ENCODE data around the gene PRKCA. TPM values are rescaled to one million over a fixed set of nuclear protein-coding genes. Genes with fewer than 3 reads are reported as not detected.

PRKCA gene
- total RNA-seq, 2 experiments from 2014 or later = 75.1 to 78.5 TPM

DNA sequence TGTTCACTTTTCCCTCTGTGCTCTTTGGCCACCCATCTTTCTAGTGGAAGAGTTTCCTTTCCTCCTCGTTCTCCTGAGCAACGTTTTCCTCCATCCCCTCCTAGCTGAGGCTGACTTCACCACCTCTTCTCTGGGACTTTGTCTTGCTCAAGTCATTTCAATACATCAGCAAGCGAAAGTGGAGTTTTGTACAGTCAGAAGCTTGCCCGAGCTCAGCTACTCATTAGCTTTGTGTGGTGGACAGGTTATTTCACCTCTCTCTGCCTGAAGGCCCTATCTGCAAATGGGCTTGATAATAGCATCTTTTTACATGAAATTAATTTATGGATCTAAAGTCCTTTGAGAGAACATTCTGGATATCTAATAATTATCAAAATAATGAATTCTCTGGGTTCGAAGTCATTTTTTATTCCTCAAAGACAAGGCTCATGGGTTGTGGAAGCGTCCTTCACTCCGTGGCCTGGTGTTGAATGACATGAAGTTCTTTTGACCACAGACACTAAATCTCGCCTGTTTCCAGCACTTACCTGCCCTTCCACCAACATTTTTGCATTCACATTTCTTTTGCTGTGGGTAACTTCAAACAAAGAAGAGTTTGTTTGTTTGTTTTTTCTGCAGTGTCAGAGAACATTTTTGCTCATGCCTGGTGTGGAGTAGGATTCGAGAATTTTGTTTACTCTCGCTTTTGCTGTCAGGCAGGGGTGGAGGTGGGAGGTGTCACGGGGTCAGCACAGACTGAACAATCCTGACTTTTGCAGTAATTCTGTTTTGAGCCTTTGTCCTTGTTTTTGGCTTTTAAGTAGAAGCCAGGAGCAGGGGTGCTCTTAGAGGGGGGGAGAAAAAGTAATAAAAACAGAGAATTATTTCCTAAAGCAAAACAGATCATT is 377.5 kb downstream of the PRKCA start:
- intact Hi-C loops (cut with micrococcal nuclease) = loop anchor here (10.0 kb wide), 2 partner anchors 135 to 245 kb away; no protein-coding TSS in a partner anchor
- Mint-ChIP-seq H3K4me3 (no peak overlapping the region), H3K27me3 (no peaks in the 10 kb centered on the region), H3K27ac (no peak overlapping the region), H3K4me1 (ENCODE audit: low read depth) (peaks cover 32% of the 10 kb centered on the region), H3K9me3 (peaks cover 9% of the 10 kb centered on the region), H3K36me3 (peaks cover 28% of the 10 kb centered on the region)
- no peak for DNase-seq
- ChIA-PET POLR2A (no interaction called here), CTCF (no interaction called here)

DNA sequence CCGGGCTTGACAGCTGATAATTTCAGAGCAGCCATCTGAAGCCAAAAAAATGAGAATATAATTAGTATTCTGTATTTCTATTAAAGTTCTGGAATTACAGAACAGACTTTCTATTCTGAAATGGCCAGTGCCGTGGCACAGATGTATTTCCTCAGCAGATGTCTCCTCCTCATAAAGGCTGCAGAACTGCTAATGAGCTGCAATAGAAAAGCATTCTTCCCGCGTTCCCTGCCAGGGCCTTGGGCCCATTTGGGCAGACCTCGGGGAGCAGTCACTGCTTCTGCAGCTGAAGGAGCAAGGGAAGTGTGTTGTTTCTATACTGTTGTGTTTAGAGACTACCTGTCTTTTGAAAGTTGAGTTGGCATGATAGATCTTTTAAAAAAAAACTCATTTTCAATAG is 379.9 kb downstream of the PRKCA start:
- peaks cover 20% of the 10 kb centered on the region for H3K4me1 Mint-ChIP-seq (ENCODE audit: low read depth)
- CTCF ChIA-PET = no interaction called here
- intact Hi-C loops (cut with micrococcal nuclease) = no loop called here
- peaks cover 9% of the 10 kb centered on the region for H3K9me3 Mint-ChIP-seq
- H3K27me3 Mint-ChIP-seq = no peaks in the 10 kb centered on the region
- H3K4me3 Mint-ChIP-seq = no peak overlapping the region
- H3K36me3 Mint-ChIP-seq = peaks cover 23% of the 10 kb centered on the region
- POLR2A ChIA-PET = no interaction called here
- H3K27ac Mint-ChIP-seq = no peak overlapping the region
- no peak for DNase-seq

DNA sequence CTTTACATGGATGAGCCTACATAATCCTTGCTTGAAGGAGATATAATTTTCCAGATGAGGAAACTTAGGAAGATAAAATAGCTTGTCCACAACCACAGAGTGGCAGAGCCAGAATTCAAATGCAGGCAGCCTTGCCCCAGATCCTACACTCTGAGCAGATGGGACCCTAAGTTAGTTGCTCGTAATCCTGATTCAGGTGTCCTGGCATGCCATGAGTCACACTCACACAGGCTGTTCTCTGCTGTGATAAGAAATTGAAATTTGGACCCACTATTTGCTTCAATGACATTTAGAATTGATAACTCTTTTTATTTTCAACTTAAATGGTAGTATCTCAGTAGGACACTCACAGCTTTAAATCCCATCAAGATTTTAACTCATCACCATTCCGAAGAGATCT is 381.8 kb downstream of the PRKCA start:
- H3K9me3 Mint-ChIP-seq = no peaks in the 10 kb centered on the region
- no peak overlapping the region for H3K27ac Mint-ChIP-seq
- no peaks in the 10 kb centered on the region for H3K27me3 Mint-ChIP-seq
- intact Hi-C loops (cut with micrococcal nuclease) = no loop called here
- POLR2A ChIA-PET = no interaction called here
- CTCF ChIA-PET = no interaction called here
- DNase-seq = no peak
- H3K4me1 Mint-ChIP-seq (ENCODE audit: low read depth) = peaks cover 6% of the 10 kb centered on the region
- peaks cover 26% of the 10 kb centered on the region for H3K36me3 Mint-ChIP-seq
- H3K4me3 Mint-ChIP-seq = no peak overlapping the region

DNA sequence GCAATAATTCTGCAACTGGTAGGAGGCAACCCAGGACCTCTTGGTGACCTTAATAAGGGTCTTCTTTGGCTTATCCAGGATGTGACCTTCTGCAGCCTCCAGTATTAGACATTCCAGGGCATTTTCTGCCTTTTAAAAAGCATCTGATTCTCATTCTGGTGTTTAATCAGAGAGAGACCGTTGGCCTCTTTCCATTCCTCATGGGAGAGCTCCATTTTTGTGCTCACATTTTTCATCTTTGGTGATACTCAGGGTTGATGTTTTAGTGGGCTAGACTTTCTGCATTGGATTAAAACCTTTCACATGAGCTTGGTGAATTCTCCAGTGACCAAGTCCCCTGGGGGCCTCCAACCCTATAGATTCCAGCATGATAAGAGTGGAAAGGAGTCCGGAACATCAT is 382.3 kb downstream of the PRKCA start:
- H3K9me3 Mint-ChIP-seq = no peaks in the 10 kb centered on the region
- intact Hi-C loops (cut with micrococcal nuclease) = no loop called here
- ChIA-PET CTCF (no interaction called here), POLR2A (no interaction called here)
- no peaks in the 10 kb centered on the region for H3K27me3 Mint-ChIP-seq
- no peak overlapping the region for H3K4me3 Mint-ChIP-seq
- H3K36me3 Mint-ChIP-seq = peaks cover 26% of the 10 kb centered on the region
- peaks cover 2% of the 10 kb centered on the region for H3K4me1 Mint-ChIP-seq (ENCODE audit: low read depth)
- no peak for DNase-seq
- no peak overlapping the region for H3K27ac Mint-ChIP-seq

DNA sequence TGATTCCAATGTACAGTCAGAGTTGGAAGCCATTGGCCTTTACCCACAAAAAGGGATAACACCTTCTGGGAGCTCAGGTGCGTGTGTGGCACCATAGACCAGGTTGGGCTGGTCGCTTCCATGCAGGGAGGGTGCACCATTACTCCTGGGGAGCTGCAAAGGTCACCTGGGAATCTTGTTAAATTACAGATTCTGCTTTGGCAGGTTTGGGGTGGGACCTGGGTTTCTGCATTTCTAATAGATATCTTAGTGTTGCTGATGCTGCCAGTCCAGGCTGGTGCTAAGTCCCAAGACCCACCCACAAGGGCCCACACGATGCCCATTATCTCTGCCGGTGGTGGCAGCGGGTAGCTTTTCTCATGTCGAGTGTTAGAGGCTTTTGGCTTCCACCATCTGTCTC is 384.2 kb downstream of the PRKCA start:
- DNase-seq = no peak
- intact Hi-C loops (cut with micrococcal nuclease) = no loop called here
- Mint-ChIP-seq H3K27ac (no peak overlapping the region), H3K9me3 (no peaks in the 10 kb centered on the region), H3K27me3 (no peaks in the 10 kb centered on the region), H3K36me3 (peaks cover 37% of the 10 kb centered on the region), H3K4me3 (no peak overlapping the region), H3K4me1 (ENCODE audit: low read depth) (peaks cover 5% of the 10 kb centered on the region)
- ChIA-PET POLR2A (no interaction called here), CTCF (interaction anchor here (1.0 kb wide), 1 partner anchor 13 kb away, joined by 3 read pairs; no protein-coding TSS in a partner anchor)

DNA sequence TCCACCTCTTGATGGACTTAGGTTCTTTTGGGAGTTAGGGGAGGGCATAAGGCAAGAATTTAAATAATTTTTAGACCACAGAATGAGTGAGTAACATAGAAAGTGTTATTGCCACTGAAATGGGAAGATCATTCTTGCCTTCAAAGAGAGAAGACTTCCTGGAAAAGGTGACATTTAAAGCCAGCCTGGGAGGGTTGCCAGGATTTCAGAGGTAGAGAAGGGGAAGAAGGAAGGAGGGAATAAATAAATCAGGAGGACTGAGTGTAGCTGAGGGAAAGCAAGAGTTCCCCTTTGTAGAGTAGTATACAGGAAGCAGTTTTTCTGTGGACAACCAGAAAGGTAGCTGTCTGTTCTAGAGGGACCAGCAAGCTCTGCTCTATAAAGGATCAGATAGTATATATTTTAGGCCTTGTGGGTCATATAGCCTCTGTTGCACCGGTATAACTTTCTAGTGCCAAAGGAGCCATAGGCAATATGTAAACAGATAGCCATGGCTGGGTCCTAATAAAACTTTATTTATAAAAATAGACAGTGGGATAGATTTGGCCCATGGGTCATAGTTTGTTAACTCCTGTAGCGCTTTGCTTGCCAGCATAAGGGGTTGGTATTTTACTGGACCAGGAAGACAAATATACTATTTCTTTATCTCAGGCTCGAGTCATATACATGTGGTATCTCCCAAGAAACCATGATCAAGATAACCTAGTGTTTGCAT is 385.3 kb downstream of the PRKCA start:
- no peak overlapping the region for H3K27ac Mint-ChIP-seq
- POLR2A ChIA-PET = no interaction called here

DNA sequence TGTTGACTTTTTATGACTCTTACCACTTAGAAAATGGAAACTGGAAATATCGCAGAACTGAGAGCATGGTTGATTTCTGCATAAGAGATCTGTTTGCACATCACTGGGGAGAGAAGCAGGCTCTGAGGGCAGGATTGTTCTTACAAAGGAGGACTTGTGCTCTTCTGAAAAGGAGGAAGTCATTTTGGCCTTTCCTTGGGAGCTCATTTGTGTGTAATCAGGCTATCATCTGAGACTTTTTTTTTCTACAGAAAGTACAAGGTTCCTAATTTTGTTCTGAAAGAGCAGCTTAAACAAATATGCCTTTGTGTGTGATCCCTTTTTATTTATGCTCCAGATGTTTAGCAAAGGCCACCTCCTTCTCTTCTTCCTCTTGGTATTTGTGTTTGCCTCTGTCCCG is 386.8 kb downstream of the PRKCA start:
- Mint-ChIP-seq H3K4me1 (ENCODE audit: low read depth) (peaks cover 6% of the 10 kb centered on the region), H3K27me3 (no peaks in the 10 kb centered on the region), H3K27ac (no peak overlapping the region), H3K36me3 (peaks cover 60% of the 10 kb centered on the region), H3K9me3 (no peaks in the 10 kb centered on the region), H3K4me3 (no peak overlapping the region)
- intact Hi-C loops (cut with micrococcal nuclease) = no loop called here
- ChIA-PET POLR2A (no interaction called here), CTCF (no interaction called here)
- DNase-seq = no peak

More for the DNA sequence above, 385.3 kb downstream of the PRKCA start:
- peaks cover 6% of the 10 kb centered on the region for H3K4me1 Mint-ChIP-seq (ENCODE audit: low read depth)
- no peak overlapping the region for H3K4me3 Mint-ChIP-seq
- intact Hi-C loops (cut with micrococcal nuclease) = no loop called here
- H3K27me3 Mint-ChIP-seq = no peaks in the 10 kb centered on the region
- CTCF ChIA-PET = interaction anchor here (1.0 kb wide), 1 partner anchor 14 kb away, joined by 3 read pairs; no protein-coding TSS in a partner anchor
- no peak for DNase-seq
- peaks cover 48% of the 10 kb centered on the region for H3K36me3 Mint-ChIP-seq
- H3K9me3 Mint-ChIP-seq = no peaks in the 10 kb centered on the region

DNA sequence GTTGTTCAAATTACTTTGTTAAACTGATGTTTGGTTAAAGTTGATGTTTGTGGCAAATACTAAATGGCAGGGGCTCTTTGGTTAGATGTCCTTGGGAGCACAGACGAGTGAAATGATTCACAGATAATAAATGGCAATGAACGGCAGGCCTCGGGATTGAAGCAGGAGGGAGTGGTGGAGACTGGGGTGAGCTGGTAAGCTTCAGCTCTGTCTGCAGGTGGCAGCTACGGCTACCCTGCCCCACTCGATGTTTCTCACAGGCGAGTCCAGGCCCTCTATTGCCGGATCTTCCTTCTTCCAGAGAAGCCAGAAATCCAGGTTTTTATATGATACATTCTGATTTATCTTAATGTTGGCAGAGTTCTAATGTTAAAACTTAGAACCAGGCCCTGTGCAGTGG is 387.8 kb downstream of the PRKCA start:
- peaks cover 65% of the 10 kb centered on the region for H3K36me3 Mint-ChIP-seq
- H3K4me1 Mint-ChIP-seq (ENCODE audit: low read depth) = peaks cover 13% of the 10 kb centered on the region
- no peak for DNase-seq
- no peaks in the 10 kb centered on the region for H3K9me3 Mint-ChIP-seq
- H3K4me3 Mint-ChIP-seq = no peak overlapping the region
- ChIA-PET POLR2A (no interaction called here), CTCF (no interaction called here)
- no peaks in the 10 kb centered on the region for H3K27me3 Mint-ChIP-seq
- H3K27ac Mint-ChIP-seq = no peak overlapping the region
- intact Hi-C loops (cut with micrococcal nuclease) = no loop called here

DNA sequence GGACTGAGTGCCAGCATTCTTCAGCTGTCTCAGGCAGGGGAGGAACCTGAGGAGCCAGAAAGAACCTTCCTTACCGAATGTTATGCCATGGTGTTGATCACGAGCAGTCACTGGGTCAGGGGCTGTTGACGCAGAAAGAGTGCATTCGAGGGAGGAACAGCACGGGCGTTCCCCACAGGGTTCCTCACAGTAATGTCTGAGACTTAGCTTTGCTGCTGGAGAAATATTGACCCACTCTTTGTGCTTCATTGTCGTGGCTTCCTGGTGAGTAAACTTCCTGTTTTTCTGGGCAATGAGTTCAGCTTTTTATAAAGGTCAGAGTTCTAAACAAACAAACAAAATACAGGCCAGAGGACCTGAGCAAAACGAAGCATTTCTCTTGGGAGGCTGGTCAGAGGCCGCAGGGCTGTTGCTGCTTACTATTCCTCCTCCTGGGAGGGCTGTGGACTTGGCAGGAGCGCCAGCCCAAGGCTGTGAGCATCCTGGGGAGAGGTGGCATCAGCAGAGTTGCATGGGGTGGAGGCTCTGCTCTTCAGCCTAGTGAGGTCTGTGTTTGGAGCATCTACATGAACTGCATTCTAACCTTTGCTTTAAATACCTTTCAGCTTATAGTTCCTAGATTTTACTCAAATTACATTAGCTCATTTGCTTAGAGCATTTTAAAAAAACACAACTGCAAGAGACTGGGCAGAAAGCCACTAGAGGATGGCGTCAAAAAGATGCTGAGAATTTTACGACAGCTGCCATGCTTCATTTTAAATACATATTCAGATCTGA is 389.4 kb downstream of the PRKCA start:
- H3K27ac Mint-ChIP-seq = peak overlapping the region; percentile 8
- ChIA-PET POLR2A (no interaction called here), CTCF (interaction anchor here (1.1 kb wide), 1 partner anchor 436 kb away, joined by 3 read pairs; no protein-coding TSS in a partner anchor)
- DNase-seq = no peak
- peaks cover under 1% of the 10 kb centered on the region for H3K9me3 Mint-ChIP-seq
- no peak overlapping the region for H3K4me3 Mint-ChIP-seq
- no peaks in the 10 kb centered on the region for H3K27me3 Mint-ChIP-seq
- H3K4me1 Mint-ChIP-seq (ENCODE audit: low read depth) = peaks cover 14% of the 10 kb centered on the region
- H3K36me3 Mint-ChIP-seq = peaks cover 81% of the 10 kb centered on the region
- intact Hi-C loops (cut with micrococcal nuclease) = no loop called here

DNA sequence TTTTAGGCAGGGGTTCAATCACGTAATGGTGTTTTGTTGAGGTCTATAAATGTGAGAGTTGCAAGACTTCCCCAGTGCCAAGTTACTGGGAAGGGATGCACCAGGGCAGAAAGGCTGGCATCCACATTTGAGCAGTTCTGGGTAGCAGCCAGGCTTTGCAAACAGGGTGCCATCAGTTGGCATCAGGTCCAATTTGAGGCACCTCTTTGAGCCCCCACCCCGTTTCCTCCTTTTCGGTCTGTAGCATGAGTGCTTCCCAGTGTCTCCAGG is 389.9 kb downstream of the PRKCA start:
- Mint-ChIP-seq H3K27me3 (no peaks in the 10 kb centered on the region), H3K4me3 (no peak overlapping the region), H3K9me3 (peaks cover 4% of the 10 kb centered on the region), H3K36me3 (peaks cover 83% of the 10 kb centered on the region), H3K4me1 (ENCODE audit: low read depth) (peaks cover 14% of the 10 kb centered on the region), H3K27ac (no peak overlapping the region)
- DNase-seq = no peak
- ChIA-PET CTCF (interaction anchor here (1.1 kb wide), 1 partner anchor 437 kb away, joined by 3 read pairs; no protein-coding TSS in a partner anchor), POLR2A (no interaction called here)
- intact Hi-C loops (cut with micrococcal nuclease) = no loop called here

DNA sequence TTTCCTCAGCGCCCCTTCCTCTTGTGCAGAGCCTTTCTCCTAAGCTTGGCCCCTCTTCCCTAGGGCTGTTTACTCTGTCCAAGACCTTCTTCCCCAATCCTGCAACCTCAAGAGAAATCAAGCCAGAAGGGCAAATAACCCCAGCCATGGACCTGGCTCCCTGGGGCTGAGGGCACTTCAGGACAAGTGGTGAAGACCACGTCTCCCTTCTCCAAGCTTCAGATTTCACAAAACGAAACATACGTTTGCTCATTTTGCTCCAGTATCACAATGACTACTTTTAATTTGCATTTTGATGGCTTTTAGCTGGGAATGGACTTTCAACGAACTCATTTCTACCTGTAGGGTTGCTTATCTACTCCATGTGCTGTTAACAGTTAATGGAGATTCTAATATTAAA is 392.7 kb downstream of the PRKCA start:
- DNase-seq = no peak
- ChIA-PET CTCF (no interaction called here), POLR2A (no interaction called here)
- no peaks in the 10 kb centered on the region for H3K27me3 Mint-ChIP-seq
- intact Hi-C loops (cut with micrococcal nuclease) = no loop called here
- peaks cover 76% of the 10 kb centered on the region for H3K36me3 Mint-ChIP-seq
- H3K27ac Mint-ChIP-seq = peak overlapping the region; percentile 58
- H3K4me1 Mint-ChIP-seq (ENCODE audit: low read depth) = peaks cover 20% of the 10 kb centered on the region
- peaks cover 14% of the 10 kb centered on the region for H3K9me3 Mint-ChIP-seq
- no peak overlapping the region for H3K4me3 Mint-ChIP-seq

DNA sequence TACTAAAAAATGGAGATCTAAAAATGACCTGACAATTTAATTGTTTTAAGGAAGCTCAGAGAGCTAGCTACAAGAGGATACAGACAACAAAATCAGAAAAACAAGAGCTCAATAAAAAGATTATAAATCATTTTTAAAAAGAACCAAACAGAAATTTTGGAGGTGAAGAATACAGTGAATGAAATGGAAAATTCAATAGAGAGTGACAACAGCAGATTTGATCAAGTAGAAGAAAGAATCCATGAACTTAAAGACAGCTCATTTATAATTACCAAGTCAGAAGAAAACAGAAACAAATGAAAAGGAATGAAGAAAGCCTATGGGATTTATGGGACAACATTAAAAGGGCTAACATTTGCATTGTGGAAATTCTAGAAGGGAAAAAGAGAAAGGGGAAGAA is 395.9 kb downstream of the PRKCA start:
- Mint-ChIP-seq H3K9me3 (peaks cover 14% of the 10 kb centered on the region), H3K27ac (no peak overlapping the region), H3K4me1 (ENCODE audit: low read depth) (peaks cover 26% of the 10 kb centered on the region), H3K36me3 (peaks cover 62% of the 10 kb centered on the region), H3K27me3 (no peaks in the 10 kb centered on the region), H3K4me3 (no peak overlapping the region)
- CTCF ChIA-PET = no interaction called here
- intact Hi-C loops (cut with micrococcal nuclease) = no loop called here
- DNase-seq = no peak
- POLR2A ChIA-PET = no interaction called here
